ENCODE measurements around the gene HMGB4.

GRCh38 chr1:33903210-33903589 is 39.3 kb downstream of the HMGB4 start:
- TF ChIP-seq EP300 (IDR thresholded peaks at IDR 0.05; ENCODE audit: borderline replicate concordance) (no peak), CEBPB (IDR thresholded peaks at IDR 0.05) (no peak), TAF1 (IDR thresholded peaks at IDR 0.05; ENCODE audit: low read depth) (no peak), YY1 (IDR thresholded peaks at IDR 0.05; ENCODE audit: low read depth) (no peak), MAX (IDR thresholded peaks at IDR 0.05) (no peak), REST (IDR thresholded peaks at IDR 0.05; ENCODE audit: low read depth) (no peak), EGR1 (IDR thresholded peaks at IDR 0.05) (no peak), TCF12 (IDR thresholded peaks at IDR 0.05; ENCODE audit: low read depth) (no peak), CREB1 (IDR thresholded peaks at IDR 0.05; ENCODE audit: low read depth) (no peak), RAD21 (IDR thresholded peaks at IDR 0.05; ENCODE audit: low read depth) (no peak), TEAD4 (IDR thresholded peaks at IDR 0.05) (no peak), FOXM1 (IDR thresholded peaks at IDR 0.05; ENCODE audit: borderline replicate concordance, low read depth) (no peak), ZBTB7A (IDR thresholded peaks at IDR 0.05; ENCODE audit: low read depth) (no peak)

All from Ishikawa (cell line).